Glomerular visceral epithelial cell (primary cell): Measurements from ENCODE around the gene PTPRE.

Source experiments
- DNase-seq: peaks from one replicate; pipeline ENCODE4 v3.0.0-alpha.2; 2016; ENCODE audit errors: extremely low spot score

Gene PTPRE

GRCh38 chr10:128025437-128025836, 118.5 kb downstream of the PTPRE start:
- no peak for DNase-seq

- no peak for DNase-seq
Measured at GRCh38 chr10:128025951-128026350, 119.0 kb downstream of the PTPRE start.

GRCh38 chr10:128026615-128027300, 119.9 kb downstream of the PTPRE start:
- no peak for DNase-seq

- DNase-seq, result no peak
Measured at GRCh38 chr10:128027306-128027705, 120.4 kb downstream of the PTPRE start.

- no peak for DNase-seq
Measured at GRCh38 chr10:128027822-128028507, 121.1 kb downstream of the PTPRE start.

GRCh38 chr10:128028508-128029289, 121.8 kb downstream of the PTPRE start:
- no peak for DNase-seq

- no peak for DNase-seq
Measured at GRCh38 chr10:128029290-128029651, 122.4 kb downstream of the PTPRE start.

- DNase-seq, result no peak
Measured at GRCh38 chr10:128029731-128030369, 122.9 kb downstream of the PTPRE start.

- no peak for DNase-seq
Measured at GRCh38 chr10:128030498-128031072, 123.7 kb downstream of the PTPRE start.

- DNase-seq, result no peak
Measured at GRCh38 chr10:128031216-128031615, 124.3 kb downstream of the PTPRE start.

- DNase-seq, result no peak
Measured at GRCh38 chr10:128032466-128032865, 125.6 kb downstream of the PTPRE start.

GRCh38 chr10:128035557-128035973, 128.7 kb downstream of the PTPRE start:
- DNase-seq, result peak; percentile 21

- no peak for DNase-seq
Measured at GRCh38 chr10:128036011-128036615, 129.2 kb downstream of the PTPRE start.

GRCh38 chr10:128036746-128037543, 130.0 kb downstream of the PTPRE start:
- DNase-seq, result peak; percentile 55

- no peak for DNase-seq
Measured at GRCh38 chr10:128040096-128040495, 133.2 kb downstream of the PTPRE start.

- no peak for DNase-seq
Measured at GRCh38 chr10:128040681-128041080, 133.8 kb downstream of the PTPRE start.

- no peak for DNase-seq
Measured at GRCh38 chr10:128042131-128042610, 135.3 kb downstream of the PTPRE start.

- DNase-seq, result no peak
Measured at GRCh38 chr10:128043259-128044045, 136.5 kb downstream of the PTPRE start.

- DNase-seq, result no peak
Measured at GRCh38 chr10:128044186-128044585, 137.3 kb downstream of the PTPRE start.
